Measurements from ENCODE around the gene MX2. TPM values are rescaled to one million over a fixed set of nuclear protein-coding genes. Genes with fewer than 3 reads are reported as not detected.
A peak's percentile ranks its signal among the peaks of the same experiment; 100 is the strongest.
"Not testable (repeated sequence)": the region's sequence is repeated elsewhere in the genome, so short reads cannot be mapped to it uniquely, and the experiment has no call there.

Gene MX2
- polyA plus RNA-seq, 2 donors, result 4.2 to 5.7 TPM

DNA sequence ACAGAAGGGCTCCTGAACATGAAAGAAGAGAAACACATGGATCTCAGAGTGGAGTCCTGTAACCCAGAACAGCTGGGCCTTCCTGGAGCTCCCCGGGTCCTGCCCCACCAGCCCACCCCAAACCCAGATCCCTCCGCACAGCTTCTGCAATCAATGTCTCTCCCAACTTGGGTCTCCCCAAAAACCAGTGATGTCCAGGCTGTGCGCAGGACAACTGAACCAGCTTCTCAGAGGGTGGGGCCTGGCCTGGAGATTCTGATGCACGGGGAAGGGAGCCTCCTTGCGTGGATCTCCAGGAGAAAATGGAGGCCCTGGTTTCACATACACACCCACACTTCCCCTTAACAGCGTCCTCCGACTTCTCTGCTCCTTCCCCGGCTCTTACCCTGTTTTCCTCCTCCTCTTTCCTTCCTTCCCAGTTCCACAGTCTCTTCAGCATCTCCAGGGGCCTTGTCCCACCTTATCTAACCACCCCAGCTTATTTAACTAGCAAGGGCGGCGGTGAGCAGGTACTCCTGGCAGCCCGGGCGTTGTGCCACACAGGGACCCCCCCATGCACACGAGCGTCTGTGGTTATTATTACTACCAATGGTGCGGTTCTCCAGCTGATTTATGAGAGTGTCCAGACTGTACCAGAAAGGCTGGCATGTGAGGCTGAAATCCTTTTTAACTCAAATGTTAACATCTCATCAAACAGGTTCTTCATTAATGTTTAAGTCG is 11.2 kb upstream of the MX2 start:
- 90 to 92% methylated on average over 16 of the region's 16 CpGs for whole genome bisulfite sequencing, 2 donors
- no peaks in the 10 kb centered on the region for H3K36me3 ChIP-seq (ENCODE audit: control insufficient read depth in 2 of 2, insufficient read depth in 2 of 2, low read length in 1 of 2)
- no peaks in the 10 kb centered on the region for H3K27me3 ChIP-seq (ENCODE audit: control insufficient read depth in 1 of 2, insufficient read depth in 2 of 2, low read length in 2 of 2)
- no peaks in the 10 kb centered on the region for H3K9me3 ChIP-seq (ENCODE audit: control insufficient read depth in 2 of 2, insufficient read depth in 1 of 2, low read depth in 1 of 2, low read length in 1 of 2)
- H3K4me3 ChIP-seq (ENCODE audit: low read depth in 1 of 2, low read length in 2 of 2), result no peak overlapping the region
- no peak overlapping the region for H3K27ac ChIP-seq (ENCODE audit: low read depth in 2 of 2, low read length in 1 of 2)
- no peaks in the 10 kb centered on the region for H3K4me1 ChIP-seq (ENCODE audit: control insufficient read depth in 2 of 2, insufficient read depth in 2 of 2, low read length in 1 of 2)

DNA sequence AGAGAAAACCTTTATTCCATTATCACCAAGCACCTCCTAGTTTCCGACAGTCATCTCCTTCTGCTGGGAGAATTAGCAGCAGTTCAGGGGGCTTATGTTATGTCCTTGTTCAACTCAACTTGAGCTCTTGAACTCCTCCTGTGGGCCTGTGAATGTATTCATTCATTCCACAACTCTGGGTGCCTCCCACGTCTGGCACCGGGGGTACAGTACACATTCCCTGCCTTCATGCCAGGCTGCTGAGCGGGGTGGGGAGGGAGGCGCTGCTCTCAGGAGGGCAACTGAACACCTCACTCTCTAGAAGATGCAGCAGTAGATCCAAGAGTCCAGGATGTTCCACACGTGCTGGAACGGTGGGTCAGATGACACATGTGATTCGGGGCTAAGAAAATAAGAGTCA is 4.3 kb upstream of the MX2 start:
- Histone ChIP-seq H3K4me3 (ENCODE audit: low read depth in 1 of 2, low read length in 2 of 2) (no peak overlapping the region), H3K4me1 (ENCODE audit: control insufficient read depth in 2 of 2, insufficient read depth in 2 of 2, low read length in 1 of 2) (peaks cover 3 to 13% of the 10 kb centered on the region in 2 donors), H3K9me3 (ENCODE audit: control insufficient read depth in 2 of 2, insufficient read depth in 1 of 2, low read depth in 1 of 2, low read length in 1 of 2) (no peaks in the 10 kb centered on the region), H3K27ac (ENCODE audit: low read depth in 2 of 2, low read length in 1 of 2) (no peak overlapping the region), H3K27me3 (ENCODE audit: control insufficient read depth in 1 of 2, insufficient read depth in 2 of 2, low read length in 2 of 2) (no peaks in the 10 kb centered on the region), H3K36me3 (ENCODE audit: control insufficient read depth in 2 of 2, insufficient read depth in 2 of 2, low read length in 1 of 2) (no peaks in the 10 kb centered on the region)
- 68 to 69% methylated on average over 8 of the region's 8 CpGs for WGBS, 2 donors

DNA sequence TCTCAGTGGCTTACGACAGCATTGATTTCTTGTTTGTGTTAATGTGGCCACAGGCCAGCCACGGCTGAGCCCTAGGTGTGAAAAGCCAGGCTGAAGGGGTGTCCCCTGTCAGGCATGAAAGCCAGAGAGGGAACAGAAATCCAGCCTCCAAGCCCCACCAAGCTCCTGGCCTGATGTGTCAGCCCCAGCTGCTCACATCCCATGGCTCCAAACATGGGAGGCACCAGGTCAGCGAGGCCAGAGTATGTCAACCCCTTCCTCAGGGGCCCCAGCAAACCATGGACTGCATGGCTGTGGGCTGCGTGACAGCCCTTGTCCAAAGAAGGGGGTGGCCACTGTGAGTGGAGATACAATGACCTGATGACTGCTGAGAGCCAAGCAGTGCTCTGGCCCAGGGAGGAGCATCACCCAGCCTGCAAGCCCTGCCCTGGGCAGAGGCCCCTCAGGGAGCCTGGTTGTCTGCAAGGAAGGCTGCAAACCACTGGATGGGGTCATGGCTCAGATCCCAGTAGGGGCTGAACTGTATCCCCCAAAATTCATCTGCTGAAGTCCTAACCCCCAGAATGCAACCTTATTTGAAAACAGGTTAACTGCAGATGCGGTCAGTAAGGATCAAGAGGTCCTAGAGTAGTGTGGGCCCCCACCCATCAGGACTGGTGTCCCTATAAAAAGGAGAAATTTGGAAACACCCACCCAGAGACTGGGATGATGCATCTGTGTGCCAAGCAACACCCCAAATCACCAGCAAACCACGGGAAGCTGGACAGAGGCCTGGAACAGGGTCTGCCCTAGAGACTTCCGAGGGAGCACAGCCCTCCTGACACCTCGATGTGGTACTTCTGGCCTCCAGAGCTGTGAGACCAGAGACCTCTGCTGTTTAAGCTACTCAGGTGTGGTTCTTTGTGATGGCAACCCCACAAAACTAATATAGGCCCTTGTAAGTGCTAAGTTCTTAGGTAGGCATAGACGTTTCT is 3.3 kb upstream of the MX2 start:
- H3K4me1 ChIP-seq (ENCODE audit: control insufficient read depth in 2 of 2, insufficient read depth in 2 of 2, low read length in 1 of 2), result peaks cover 4 to 13% of the 10 kb centered on the region in 2 donors
- H3K9me3 ChIP-seq (ENCODE audit: control insufficient read depth in 2 of 2, insufficient read depth in 1 of 2, low read depth in 1 of 2, low read length in 1 of 2), result no peaks in the 10 kb centered on the region
- no peaks in the 10 kb centered on the region for H3K27me3 ChIP-seq (ENCODE audit: control insufficient read depth in 1 of 2, insufficient read depth in 2 of 2, low read length in 2 of 2)
- no peaks in the 10 kb centered on the region for H3K36me3 ChIP-seq (ENCODE audit: control insufficient read depth in 2 of 2, insufficient read depth in 2 of 2, low read length in 1 of 2)
- no peak overlapping the region for H3K27ac ChIP-seq (ENCODE audit: low read depth in 2 of 2, low read length in 1 of 2)
- no peak overlapping the region for H3K4me3 ChIP-seq (ENCODE audit: low read depth in 1 of 2, low read length in 2 of 2)
- WGBS, 2 donors, result 85 to 88% methylated on average over 9 of the region's 9 CpGs

DNA sequence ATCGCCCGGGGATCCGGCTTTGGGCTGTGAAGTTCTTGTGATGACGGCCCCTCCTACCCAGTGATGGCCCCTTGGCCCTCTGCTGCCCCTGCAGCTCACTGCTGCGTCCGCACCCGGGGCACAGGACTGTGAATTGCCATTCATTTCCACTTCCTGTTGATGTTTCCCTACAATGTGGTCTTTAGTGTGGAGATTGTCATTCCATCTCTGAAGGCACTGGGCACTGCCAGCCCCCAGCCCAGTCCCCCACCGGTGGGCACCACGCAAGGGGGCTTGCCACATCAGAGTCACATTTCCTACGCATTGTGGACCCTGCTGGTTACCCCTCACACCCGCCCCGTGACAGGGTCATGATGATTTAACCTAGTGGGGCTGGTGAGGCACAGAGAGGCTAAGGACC is 2.5 kb upstream of the MX2 start:
- Histone ChIP-seq H3K36me3 (ENCODE audit: control insufficient read depth in 2 of 2, insufficient read depth in 2 of 2, low read length in 1 of 2) (no peaks in the 10 kb centered on the region), H3K4me1 (ENCODE audit: control insufficient read depth in 2 of 2, insufficient read depth in 2 of 2, low read length in 1 of 2) (peaks cover 5 to 19% of the 10 kb centered on the region in 2 donors), H3K4me3 (ENCODE audit: low read depth in 1 of 2, low read length in 2 of 2) (no peak overlapping the region), H3K27ac (ENCODE audit: low read depth in 2 of 2, low read length in 1 of 2) (peak overlapping the region in 1 of 2 donors; percentile 59), H3K27me3 (ENCODE audit: control insufficient read depth in 1 of 2, insufficient read depth in 2 of 2, low read length in 2 of 2) (no peaks in the 10 kb centered on the region), H3K9me3 (ENCODE audit: control insufficient read depth in 2 of 2, insufficient read depth in 1 of 2, low read depth in 1 of 2, low read length in 1 of 2) (no peaks in the 10 kb centered on the region)
- 82 to 83% methylated on average over 12 of the region's 12 CpGs for WGBS, 2 donors

DNA sequence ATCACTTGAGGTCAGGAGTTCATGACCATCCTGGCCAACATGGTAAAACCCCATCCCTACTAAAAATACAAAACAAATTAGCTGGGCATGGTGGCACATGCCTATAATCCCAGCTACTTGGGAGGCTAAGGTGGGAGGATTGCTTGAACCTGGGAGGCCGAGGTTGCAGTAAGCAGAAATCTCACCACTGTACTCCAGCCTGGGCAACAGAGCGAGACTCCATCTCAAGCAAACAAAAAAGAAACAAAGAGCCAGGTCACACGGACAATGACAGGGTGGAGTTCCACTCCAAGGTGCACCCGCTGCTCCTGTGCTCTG is 2.1 kb upstream of the MX2 start:
- Histone ChIP-seq H3K27ac (ENCODE audit: low read depth in 2 of 2, low read length in 1 of 2) (peak overlapping the region in 1 of 2 donors; percentile 59), H3K4me1 (ENCODE audit: control insufficient read depth in 2 of 2, insufficient read depth in 2 of 2, low read length in 1 of 2) (peaks cover 5 to 19% of the 10 kb centered on the region in 2 donors)
- WGBS, 2 donors, result 72 to 75% methylated on average over 4 of the region's 4 CpGs
- not testable (repeated sequence) for H3K36me3 ChIP-seq (ENCODE audit: control insufficient read depth in 2 of 2, insufficient read depth in 2 of 2, low read length in 1 of 2); H3K27me3 ChIP-seq (ENCODE audit: control insufficient read depth in 1 of 2, insufficient read depth in 2 of 2, low read length in 2 of 2); H3K9me3 ChIP-seq (ENCODE audit: control insufficient read depth in 2 of 2, insufficient read depth in 1 of 2, low read depth in 1 of 2, low read length in 1 of 2); H3K4me3 ChIP-seq (ENCODE audit: low read depth in 1 of 2, low read length in 2 of 2)

DNA sequence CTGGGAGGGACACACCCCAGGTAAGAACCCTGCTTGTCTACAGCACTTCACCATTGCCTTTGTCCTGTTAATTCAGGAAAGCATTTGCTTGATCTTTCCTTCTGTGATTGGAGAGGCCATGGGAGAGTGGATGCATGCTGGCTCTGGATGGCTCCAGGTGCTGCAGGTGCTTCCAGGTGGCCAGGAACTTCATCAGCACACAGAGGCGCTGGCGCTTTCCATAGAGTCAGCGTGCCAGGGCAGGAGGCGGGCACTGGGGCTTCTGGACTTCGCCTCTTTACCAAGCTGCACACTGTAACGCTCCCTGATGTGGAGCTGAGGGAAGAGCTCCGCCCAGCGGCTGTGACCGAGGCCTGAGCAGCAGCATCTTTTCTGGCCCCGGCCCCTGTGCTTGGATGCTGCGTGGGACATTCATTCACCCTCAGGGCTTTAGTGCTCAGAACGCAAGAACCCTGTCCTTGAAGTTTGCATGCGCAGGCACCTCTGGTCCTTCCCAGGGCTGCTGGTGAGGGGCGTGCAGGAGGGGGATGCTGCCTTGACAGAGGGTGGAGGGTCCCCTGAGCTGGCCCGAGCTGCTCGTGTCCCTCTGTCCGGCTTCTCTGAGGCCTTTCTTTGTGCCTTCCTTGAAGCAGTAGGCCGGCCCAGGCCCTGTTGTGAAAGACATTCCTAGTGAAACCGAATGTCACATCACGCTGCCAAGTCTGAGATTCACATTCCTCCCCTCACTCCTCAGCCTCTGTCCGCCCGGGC is 1.6 kb upstream of the MX2 start:
- H3K4me1 ChIP-seq (ENCODE audit: control insufficient read depth in 2 of 2, insufficient read depth in 2 of 2, low read length in 1 of 2), result peaks cover 5 to 19% of the 10 kb centered on the region in 2 donors
- no peak overlapping the region for H3K4me3 ChIP-seq (ENCODE audit: low read depth in 1 of 2, low read length in 2 of 2)
- H3K27me3 ChIP-seq (ENCODE audit: control insufficient read depth in 1 of 2, insufficient read depth in 2 of 2, low read length in 2 of 2), result no peaks in the 10 kb centered on the region
- 67 to 72% methylated on average over 22 of the region's 22 CpGs for WGBS, 2 donors
- H3K36me3 ChIP-seq (ENCODE audit: control insufficient read depth in 2 of 2, insufficient read depth in 2 of 2, low read length in 1 of 2), result no peaks in the 10 kb centered on the region
- H3K9me3 ChIP-seq (ENCODE audit: control insufficient read depth in 2 of 2, insufficient read depth in 1 of 2, low read depth in 1 of 2, low read length in 1 of 2), result no peaks in the 10 kb centered on the region
- H3K27ac ChIP-seq (ENCODE audit: low read depth in 2 of 2, low read length in 1 of 2), result peak overlapping the region; percentile 51 to 71

DNA sequence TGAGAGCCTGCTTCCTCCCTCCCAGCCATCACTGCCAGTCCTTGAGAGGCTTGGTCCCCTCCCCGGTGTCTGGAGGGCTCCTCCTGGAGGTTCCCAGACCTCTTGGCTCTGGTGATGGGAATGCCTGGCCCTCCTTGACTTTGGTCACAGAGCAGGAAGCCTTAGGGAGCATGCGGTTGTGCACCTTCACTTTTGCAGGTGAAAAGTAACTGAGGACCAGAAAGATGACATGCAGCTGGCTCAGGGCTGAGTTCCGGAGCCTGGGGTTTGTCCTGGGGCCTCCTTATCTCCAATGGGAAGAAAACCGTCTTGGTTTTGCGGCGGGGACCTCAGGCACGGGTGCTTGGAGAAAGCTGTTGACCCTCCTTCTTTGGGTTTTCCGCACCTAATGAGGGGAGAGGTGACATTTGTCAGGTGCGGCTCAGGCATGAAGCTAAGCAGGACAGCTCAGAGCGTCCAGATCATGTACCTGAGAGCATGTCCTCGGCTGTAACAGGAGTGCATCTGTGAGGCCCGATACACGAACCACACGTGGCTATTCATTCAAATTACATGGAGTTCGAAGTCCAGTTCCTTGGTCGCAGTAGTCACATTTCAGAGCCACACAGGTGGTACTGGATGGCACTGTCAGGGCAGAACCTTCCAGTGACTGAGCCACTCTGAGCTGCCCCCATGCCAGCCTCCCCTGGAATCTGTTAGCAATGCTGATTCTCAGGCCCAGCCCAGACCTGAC is 608 bp upstream of the MX2 start:
- no peak overlapping the region for H3K4me3 ChIP-seq (ENCODE audit: low read depth in 1 of 2, low read length in 2 of 2)

DNA sequence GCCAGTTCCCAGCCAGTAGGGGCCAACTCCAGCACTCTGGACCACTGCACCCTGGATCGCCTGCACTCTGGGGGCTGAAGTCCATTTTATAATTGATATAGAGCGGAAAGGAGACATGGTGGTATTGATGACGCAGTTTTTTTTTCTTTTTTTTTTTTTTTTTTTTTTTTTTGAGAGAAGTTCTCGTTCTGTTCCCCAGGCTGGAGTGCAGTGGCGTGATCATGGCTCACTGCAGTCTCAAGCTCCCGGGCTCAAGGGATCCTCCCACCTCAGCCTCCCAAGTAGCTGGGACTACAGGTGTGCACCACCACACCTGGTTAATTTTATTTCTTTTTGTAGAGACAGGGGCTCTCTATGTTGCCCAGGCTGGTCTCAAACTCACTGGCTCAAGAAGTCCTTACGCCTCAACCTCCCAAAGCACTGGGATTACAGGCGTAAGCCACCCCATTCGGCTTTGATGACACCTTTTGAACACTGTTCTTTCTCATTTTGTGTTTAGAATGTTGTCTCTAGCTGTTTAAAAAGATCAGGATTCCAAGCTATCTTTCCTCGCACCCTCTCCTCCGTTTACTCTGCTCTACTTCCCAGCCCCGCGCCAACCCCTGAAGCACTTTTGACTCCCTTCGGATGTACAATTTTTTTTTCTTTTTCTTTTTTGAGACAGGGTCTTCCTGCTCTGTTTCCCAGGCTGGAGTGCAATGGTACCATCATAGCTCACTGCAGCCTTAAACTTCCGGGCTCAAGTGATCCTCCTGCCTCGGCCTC is 960 bp downstream of the MX2 start:
- Histone ChIP-seq H3K4me3 (ENCODE audit: low read depth in 1 of 2, low read length in 2 of 2) (no peak overlapping the region), H3K36me3 (ENCODE audit: control insufficient read depth in 2 of 2, insufficient read depth in 2 of 2, low read length in 1 of 2) (no peaks in the 10 kb centered on the region), H3K9me3 (ENCODE audit: control insufficient read depth in 2 of 2, insufficient read depth in 1 of 2, low read depth in 1 of 2, low read length in 1 of 2) (no peaks in the 10 kb centered on the region), H3K27ac (ENCODE audit: low read depth in 2 of 2, low read length in 1 of 2) (peak overlapping the region; percentile 78 to 92), H3K4me1 (ENCODE audit: control insufficient read depth in 2 of 2, insufficient read depth in 2 of 2, low read length in 1 of 2) (peaks cover 5 to 21% of the 10 kb centered on the region in 2 donors), H3K27me3 (ENCODE audit: control insufficient read depth in 1 of 2, insufficient read depth in 2 of 2, low read length in 2 of 2) (no peaks in the 10 kb centered on the region)
- WGBS, 2 donors, result 83 to 92% methylated on average over 16 of the region's 16 CpGs

More for the DNA sequence above, 608 bp upstream of the MX2 start:
- Histone ChIP-seq H3K9me3 (ENCODE audit: control insufficient read depth in 2 of 2, insufficient read depth in 1 of 2, low read depth in 1 of 2, low read length in 1 of 2) (no peaks in the 10 kb centered on the region), H3K36me3 (ENCODE audit: control insufficient read depth in 2 of 2, insufficient read depth in 2 of 2, low read length in 1 of 2) (no peaks in the 10 kb centered on the region), H3K27me3 (ENCODE audit: control insufficient read depth in 1 of 2, insufficient read depth in 2 of 2, low read length in 2 of 2) (no peaks in the 10 kb centered on the region), H3K27ac (ENCODE audit: low read depth in 2 of 2, low read length in 1 of 2) (peak overlapping the region; percentile 78 to 80), H3K4me1 (ENCODE audit: control insufficient read depth in 2 of 2, insufficient read depth in 2 of 2, low read length in 1 of 2) (peaks cover 5 to 21% of the 10 kb centered on the region in 2 donors)
- 80 to 92% methylated on average over 16 of the region's 16 CpGs for WGBS, 2 donors

Measured in esophagus (tissue), 2 donors.